ENCODE data around the gene ZFAND3. TPM values are rescaled to one million over a fixed set of nuclear protein-coding genes. Genes with fewer than 3 reads are reported as not detected.

The ZFAND3 gene
- total and polyA plus RNA-seq, 2 donors = 25.4 to 68.9 TPM

DNA sequence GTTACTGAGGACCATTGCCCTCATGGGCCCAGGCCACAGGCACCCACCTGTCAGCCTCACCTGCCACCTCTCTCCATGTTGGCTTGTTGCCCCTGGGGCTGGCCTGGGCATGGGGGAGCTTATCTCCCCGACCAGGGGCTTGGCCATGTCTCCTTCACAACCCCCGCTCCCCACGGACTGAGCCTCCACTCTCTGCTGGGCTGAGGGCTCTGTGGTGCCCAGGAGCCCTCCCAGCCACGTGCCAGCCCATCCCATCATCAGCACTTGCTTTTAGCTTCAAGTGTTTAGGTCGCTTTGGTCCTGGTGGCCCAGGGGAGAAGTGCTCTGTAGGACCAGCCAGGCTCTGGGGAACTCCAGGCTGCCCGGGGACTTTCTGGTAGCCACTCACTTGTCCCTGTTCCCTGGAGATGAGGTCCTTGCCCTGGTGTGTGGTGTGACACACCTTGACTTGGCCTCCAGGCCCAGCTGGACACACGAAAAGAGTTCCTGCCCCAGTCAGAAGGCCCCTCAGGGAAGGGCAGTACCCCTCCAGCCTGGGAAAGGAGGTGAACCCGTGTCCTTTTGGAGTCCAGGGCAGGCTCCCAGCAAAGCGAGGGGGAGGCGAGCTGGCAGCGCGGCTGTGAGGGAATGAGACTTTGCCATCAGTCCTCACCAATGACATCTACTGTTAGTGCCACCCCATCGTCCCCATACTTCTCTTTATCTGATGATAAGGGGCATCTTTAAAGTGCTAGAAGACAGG lies 352.6 kb downstream of the ZFAND3 start:
- H3K27ac ChIP-seq (ENCODE audit: low read depth) = no peak overlapping the region
- 85% methylated on average over 13 of the region's 13 CpGs for WGBS
- H3K4me1 ChIP-seq (ENCODE audit: insufficient read depth) = no peaks in the 10 kb centered on the region
- H3K36me3 ChIP-seq (ENCODE audit: insufficient read depth) = no peaks in the 10 kb centered on the region
- H3K4me3 ChIP-seq (ENCODE audit: low read depth, low read length) = no peak overlapping the region
- no peak for DNase-seq (ENCODE audit: extremely low spot score)

DNA sequence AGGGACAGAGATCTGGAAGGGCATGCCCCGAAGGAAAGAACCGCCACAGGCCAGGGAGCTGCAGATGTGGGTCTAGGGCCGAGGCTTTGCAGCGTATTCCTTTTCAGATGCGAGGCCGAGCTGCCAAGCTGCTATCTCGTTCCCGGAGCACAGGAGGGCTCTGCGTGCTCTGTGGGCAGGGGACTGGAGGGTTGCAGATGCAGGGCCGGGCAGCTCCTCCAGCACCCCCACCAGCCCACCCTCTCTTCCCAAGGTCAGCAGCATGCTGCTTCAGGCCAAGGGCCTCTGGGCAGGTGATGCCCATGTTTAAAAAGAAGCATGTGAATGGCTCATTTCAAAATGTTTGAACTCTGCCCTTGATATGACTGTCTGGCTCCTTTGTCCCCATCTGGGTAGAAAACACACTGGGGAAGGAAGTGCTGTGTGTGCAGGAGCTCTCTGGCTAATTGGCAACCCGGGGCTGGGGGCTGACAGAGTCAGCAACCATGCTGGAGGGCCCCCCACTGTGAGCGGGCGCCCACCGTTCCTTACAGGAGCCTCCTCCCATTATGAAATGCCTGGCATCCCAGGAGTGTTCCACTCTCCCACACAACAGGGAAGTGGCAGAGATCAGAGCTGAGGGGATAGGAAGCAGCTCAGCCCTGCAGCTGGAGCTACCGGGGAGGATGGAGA lies 353.3 kb downstream of the ZFAND3 start:
- Histone ChIP-seq H3K4me3 (ENCODE audit: low read depth, low read length) (no peak overlapping the region), H3K36me3 (ENCODE audit: insufficient read depth) (no peaks in the 10 kb centered on the region), H3K27ac (ENCODE audit: low read depth) (no peak overlapping the region), H3K4me1 (ENCODE audit: insufficient read depth) (no peaks in the 10 kb centered on the region)
- 81% methylated on average over 15 of the region's 15 CpGs for WGBS
- no peak for DNase-seq (ENCODE audit: extremely low spot score)

DNA sequence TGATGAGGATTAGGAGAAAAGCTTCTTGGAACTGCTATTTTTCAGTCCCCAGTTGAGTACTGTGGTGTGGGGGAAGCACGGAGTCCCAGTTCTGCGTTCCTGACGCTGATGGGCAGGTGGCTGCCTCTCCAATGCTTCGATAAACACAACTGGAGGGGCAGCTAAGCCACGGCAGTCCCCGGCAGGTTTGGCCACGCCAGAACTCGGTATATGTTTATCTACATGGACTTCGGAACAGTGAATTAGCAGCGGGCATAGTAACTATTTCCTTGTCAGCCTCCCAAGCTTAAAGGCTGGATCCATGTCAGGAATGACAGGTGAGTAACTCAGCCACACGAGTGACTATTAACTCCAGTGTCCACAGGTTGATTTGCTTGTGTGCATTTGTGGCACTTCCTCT lies 354.4 kb downstream of the ZFAND3 start:
- H3K27ac ChIP-seq (ENCODE audit: low read depth) = no peak overlapping the region
- H3K4me1 ChIP-seq (ENCODE audit: insufficient read depth) = no peaks in the 10 kb centered on the region
- WGBS = 90% methylated on average over 11 of the region's 11 CpGs
- no peaks in the 10 kb centered on the region for H3K36me3 ChIP-seq (ENCODE audit: insufficient read depth)
- H3K4me3 ChIP-seq (ENCODE audit: low read depth, low read length) = no peak overlapping the region
- DNase-seq (ENCODE audit: extremely low spot score) = no peak

DNA sequence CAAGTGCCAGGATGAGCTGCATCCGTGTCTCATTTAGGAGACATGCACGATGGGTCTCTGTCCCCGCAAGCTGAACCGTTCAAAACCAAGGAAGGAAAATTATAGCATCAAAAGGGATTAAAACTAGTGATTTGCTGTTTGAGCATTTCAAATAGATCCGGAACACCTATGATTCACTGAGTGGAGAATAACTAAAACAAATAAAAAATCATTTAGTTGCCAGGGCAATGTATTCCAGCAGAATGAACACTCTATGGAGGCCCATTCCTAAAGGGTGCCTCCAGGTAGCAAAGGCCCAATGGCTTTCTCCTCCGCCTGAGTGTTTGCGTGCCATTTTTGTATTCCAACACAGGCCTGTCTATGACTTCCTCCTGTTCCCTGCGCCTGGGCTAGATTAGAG lies 354.8 kb downstream of the ZFAND3 start:
- Histone ChIP-seq H3K4me3 (ENCODE audit: low read depth, low read length) (no peak overlapping the region), H3K36me3 (ENCODE audit: insufficient read depth) (no peaks in the 10 kb centered on the region), H3K27ac (ENCODE audit: low read depth) (no peak overlapping the region), H3K4me1 (ENCODE audit: insufficient read depth) (no peaks in the 10 kb centered on the region)
- no peak for DNase-seq (ENCODE audit: extremely low spot score)
- WGBS = 96% methylated on average over 8 of the region's 8 CpGs

DNA sequence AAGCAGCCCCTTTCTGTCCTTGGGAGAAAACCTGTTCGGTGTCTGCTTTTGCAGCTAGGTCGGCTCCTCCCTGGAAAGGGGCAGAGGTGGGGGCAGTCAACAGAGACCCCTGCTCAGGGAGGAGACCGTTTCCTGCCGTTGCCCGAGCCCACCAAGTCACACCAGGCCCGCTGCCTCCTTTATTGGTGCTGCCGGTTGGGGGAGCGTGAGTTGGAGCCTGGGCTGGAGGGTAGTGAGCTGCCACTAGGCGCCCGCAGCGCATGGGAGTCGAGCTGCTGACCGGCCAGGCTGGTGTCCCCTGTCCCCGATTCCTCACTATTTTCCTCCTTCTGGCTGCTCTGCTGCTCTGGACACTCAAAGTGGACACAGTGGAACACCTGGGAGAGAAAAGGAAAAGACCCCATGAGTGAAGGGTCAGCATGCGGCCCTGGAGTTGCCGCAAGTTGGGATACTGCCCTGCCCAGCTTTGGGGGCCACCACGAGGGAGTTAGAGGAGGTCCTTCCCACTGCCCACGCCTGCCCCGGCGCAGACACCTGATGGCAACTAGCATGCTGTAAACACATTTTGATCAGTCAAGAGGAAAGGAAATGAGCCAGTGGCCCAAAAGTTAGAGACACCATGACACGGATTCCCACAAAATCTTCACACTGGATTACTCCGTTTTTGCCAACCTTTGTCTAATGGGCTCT lies 355.4 kb downstream of the ZFAND3 start:
- no peak for DNase-seq (ENCODE audit: extremely low spot score)
- Histone ChIP-seq H3K36me3 (ENCODE audit: insufficient read depth) (no peaks in the 10 kb centered on the region), H3K27ac (ENCODE audit: low read depth) (no peak overlapping the region), H3K4me1 (ENCODE audit: insufficient read depth) (no peaks in the 10 kb centered on the region), H3K4me3 (ENCODE audit: low read depth, low read length) (no peak overlapping the region)
- 94% methylated on average over 22 of the region's 22 CpGs for WGBS

DNA sequence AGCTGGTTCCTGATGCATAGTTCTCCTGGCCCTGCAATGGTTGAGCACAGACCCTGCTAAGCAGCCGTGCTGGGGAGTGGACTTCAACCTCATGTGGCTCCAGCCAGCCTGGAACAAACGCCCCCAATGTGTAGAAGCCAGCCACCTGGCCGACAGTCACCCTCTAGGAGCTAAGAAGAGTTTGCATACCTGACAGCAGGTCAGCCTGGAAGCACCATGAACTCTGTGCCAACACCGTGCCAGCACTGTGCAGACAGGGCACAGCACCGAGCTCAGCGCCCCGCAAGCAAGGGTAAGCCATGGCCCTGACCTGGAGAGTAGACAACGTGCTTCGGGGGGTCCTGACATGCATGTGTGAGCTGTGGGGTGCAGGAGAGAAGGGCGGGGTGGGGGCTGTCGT lies 356.3 kb downstream of the ZFAND3 start:
- Histone ChIP-seq H3K4me1 (ENCODE audit: insufficient read depth) (no peaks in the 10 kb centered on the region), H3K27ac (ENCODE audit: low read depth) (no peak overlapping the region), H3K4me3 (ENCODE audit: low read depth, low read length) (no peak overlapping the region), H3K36me3 (ENCODE audit: insufficient read depth) (no peaks in the 10 kb centered on the region)
- no peak for DNase-seq (ENCODE audit: extremely low spot score)
- 95% methylated on average over 11 of the region's 11 CpGs for WGBS

DNA sequence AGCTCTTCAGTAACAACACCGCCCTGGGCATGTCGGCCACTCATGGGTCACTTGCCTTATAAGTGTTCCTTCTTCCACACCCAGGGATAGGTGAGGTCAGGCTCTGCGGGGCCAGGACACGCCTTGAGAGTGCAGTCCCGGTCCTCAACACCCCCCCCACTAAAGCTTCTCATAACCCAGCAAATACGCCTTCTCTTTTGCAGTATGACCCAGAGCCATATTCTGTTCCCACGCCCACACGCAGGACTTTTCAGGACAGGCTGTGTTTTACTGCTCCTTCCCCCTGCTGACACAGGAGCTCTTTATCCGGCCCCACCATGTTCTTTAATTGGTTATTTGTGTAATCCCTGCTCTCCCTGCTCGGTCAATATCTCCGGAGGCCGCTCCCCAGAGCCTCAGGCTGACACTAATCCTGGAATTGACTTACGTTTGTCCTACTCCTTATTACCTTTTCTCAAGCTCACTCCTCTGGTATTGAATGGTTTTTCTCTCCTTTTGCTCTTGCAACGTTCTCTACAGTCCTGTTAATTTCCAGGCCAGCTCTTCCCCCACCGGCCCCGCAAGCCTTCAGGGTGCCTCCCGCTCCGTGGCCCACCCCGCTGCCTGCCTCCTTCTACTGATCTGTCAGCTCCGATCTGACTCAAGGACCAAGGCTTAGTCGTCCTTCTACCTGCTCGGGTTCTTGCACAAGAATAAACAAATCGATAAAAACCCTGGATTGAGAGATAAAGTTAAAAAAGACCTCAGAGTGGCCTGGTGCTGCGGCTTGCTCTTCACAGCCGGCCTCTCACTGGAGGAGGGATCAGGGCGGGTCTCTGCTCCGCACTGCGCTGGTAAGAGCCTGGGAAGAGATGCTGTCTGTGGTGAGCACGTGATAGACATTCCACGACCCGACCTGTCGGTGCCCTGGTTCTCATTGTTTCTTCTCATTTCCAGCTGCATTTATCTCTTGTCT lies 357.5 kb downstream of the ZFAND3 start:
- WGBS = 60% methylated on average over 32 of the region's 32 CpGs
- DNase-seq (ENCODE audit: extremely low spot score) = no peak
- no peaks in the 10 kb centered on the region for H3K36me3 ChIP-seq (ENCODE audit: insufficient read depth)

DNA sequence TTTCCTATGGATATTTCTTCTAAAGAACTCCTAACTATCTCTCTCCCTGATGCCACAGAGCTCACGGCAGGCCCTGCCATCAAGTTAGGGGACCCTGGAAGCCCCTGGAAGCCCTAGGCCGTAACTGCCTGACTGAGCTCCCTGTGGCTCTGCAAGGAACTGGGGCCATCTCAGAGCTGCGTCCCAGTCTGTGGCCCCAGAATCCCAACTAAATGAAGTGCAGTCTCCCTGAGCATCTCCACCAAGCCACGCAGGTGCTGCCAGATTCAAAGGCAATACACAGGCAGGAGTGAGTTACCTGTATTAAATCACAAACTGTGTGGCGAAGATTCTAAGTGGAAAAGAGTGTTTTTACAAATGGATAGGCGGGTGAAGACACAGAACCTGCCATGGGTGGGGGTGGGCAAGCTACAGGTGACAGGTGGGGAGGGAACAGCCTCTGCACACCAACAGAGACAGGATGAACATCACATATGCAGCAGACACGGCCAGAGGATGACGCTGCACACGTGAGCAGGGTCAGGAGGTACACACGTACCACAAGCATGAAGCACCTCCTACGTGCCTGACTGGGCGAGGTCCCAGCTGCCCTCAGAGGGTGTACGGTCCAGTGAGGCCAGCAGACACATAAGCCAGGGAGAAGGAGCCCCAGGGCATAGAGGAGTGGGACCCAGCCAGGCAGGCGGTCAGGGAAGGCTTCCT lies 358.5 kb downstream of the ZFAND3 start:
- no peak for DNase-seq (ENCODE audit: extremely low spot score)
- Histone ChIP-seq H3K36me3 (ENCODE audit: insufficient read depth) (no peaks in the 10 kb centered on the region), H3K4me1 (ENCODE audit: insufficient read depth) (no peaks in the 10 kb centered on the region), H3K4me3 (ENCODE audit: low read depth, low read length) (no peak overlapping the region), H3K27ac (ENCODE audit: low read depth) (no peak overlapping the region)
- 91% methylated on average over 14 of the region's 14 CpGs for WGBS

More for the DNA sequence above, 357.5 kb downstream of the ZFAND3 start:
- no peak overlapping the region for H3K4me3 ChIP-seq (ENCODE audit: low read depth, low read length)
- no peak overlapping the region for H3K27ac ChIP-seq (ENCODE audit: low read depth)
- no peaks in the 10 kb centered on the region for H3K4me1 ChIP-seq (ENCODE audit: insufficient read depth)

DNA sequence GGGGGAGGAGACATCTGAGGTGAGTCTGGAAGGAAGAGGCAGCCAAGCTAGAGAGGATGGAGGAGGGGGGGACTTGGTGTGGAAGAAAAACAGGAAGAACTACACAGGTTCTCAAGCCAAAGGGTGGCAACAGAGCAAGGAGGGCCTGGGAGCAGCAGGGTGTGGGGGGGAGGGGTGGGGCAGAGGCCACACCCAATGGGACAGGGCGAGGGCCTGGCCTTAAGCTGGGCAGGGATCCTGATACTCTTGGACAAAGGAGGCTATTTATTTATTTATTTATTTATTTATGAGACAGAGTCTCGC lies 359.0 kb downstream of the ZFAND3 start:
- no peak for DNase-seq (ENCODE audit: extremely low spot score)
- Histone ChIP-seq H3K36me3 (ENCODE audit: insufficient read depth) (no peaks in the 10 kb centered on the region), H3K4me1 (ENCODE audit: insufficient read depth) (no peaks in the 10 kb centered on the region), H3K4me3 (ENCODE audit: low read depth, low read length) (no peak overlapping the region), H3K27ac (ENCODE audit: low read depth) (no peak overlapping the region)
- 96% methylated on average over 2 of the region's 2 CpGs for WGBS

DNA sequence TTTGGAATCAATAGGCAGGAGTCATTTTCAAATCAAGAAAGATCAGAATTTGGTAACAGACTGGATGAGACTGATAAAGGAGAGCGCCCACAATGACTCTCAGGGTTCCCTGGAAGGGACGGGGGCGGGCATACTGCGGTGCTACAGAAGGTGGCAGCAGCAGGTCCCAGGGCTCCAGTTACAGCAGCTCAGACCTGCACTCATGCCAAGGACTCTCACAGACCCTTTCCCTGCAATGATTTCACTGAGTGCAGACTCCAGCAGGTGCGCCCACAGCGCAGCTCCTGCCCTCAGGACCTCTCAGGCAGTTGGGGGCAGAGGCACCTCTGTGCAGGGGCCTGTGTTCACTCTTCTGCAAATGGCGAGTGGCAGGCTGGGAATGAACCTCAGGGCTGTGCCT lies 359.8 kb downstream of the ZFAND3 start:
- no peaks in the 10 kb centered on the region for H3K36me3 ChIP-seq (ENCODE audit: insufficient read depth)
- WGBS = 98% methylated on average over 7 of the region's 7 CpGs
- H3K4me3 ChIP-seq (ENCODE audit: low read depth, low read length) = no peak overlapping the region

DNA sequence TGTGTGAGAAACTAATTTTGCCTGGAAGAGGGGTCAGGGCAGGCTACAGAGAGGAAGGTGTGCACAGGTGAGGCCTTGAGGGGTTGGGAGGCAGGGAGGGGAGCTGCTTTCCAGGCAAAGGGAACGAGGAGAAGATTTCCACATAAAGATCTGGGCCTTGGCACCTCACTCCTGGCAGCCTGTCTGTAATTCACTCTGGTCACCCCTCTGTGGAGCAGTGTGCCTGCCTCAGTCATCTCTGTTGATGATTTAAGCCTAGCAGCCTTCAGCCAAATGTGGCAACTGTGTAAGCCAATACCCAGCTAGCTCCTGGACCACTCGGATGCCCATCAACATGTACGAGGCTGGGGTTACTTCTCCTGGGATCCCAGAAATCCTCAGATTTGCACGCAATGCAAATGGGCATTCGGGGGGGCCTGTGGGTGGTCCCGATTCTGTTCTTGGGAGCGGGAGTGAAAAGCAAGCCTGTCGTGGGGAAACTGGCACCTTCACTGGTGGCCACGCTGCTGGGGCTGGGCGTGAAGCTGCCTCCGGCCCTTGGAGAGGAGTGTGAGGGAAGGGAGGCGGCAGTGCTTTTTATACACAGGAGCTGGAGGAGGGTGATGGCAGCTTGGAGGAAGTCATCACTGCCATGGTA lies 360.4 kb downstream of the ZFAND3 start:
- no peak for DNase-seq (ENCODE audit: extremely low spot score)
- Histone ChIP-seq H3K4me1 (ENCODE audit: insufficient read depth) (no peaks in the 10 kb centered on the region), H3K36me3 (ENCODE audit: insufficient read depth) (no peaks in the 10 kb centered on the region), H3K27ac (ENCODE audit: low read depth) (no peak overlapping the region), H3K4me3 (ENCODE audit: low read depth, low read length) (no peak overlapping the region)
- WGBS = 90% methylated on average over 12 of the region's 12 CpGs

More for the DNA sequence above, 359.8 kb downstream of the ZFAND3 start:
- DNase-seq (ENCODE audit: extremely low spot score) = no peak
- H3K4me1 ChIP-seq (ENCODE audit: insufficient read depth) = no peaks in the 10 kb centered on the region
- no peak overlapping the region for H3K27ac ChIP-seq (ENCODE audit: low read depth)

DNA sequence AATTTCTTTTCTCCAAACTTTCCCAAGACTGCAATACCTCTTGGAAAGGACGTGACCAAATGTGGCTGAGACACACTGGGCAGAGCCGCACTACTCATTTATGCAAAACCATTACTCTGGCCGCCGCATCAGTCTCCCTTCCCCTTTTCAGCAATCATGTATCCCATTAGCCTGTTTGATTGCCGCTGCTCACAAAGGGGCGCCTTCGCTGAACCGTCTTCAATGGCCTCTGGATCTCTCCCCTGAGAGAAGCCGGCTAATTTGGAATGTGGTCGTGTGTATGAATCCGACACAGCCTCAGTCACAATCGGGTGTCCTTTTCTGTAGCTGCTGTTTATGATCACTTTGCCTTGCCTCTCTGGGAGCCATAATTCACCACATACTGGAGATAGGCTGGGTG lies 361.1 kb downstream of the ZFAND3 start:
- Histone ChIP-seq H3K4me1 (ENCODE audit: insufficient read depth) (no peaks in the 10 kb centered on the region), H3K4me3 (ENCODE audit: low read depth, low read length) (no peak overlapping the region), H3K36me3 (ENCODE audit: insufficient read depth) (no peaks in the 10 kb centered on the region), H3K27ac (ENCODE audit: low read depth) (no peak overlapping the region)
- DNase-seq (ENCODE audit: extremely low spot score) = no peak
- 86% methylated on average over 12 of the region's 12 CpGs for WGBS
